ENCODE measurements around the gene ITGB8. TPM values are rescaled to one million over a fixed set of nuclear protein-coding genes. Genes with fewer than 3 reads are reported as not detected.

Gene ITGB8
- total RNA-seq, 1 donor from 2014 or later = 10.5 TPM

- FAIRE-seq = no peak
- no peak for TF ChIP-seq CTCF (IDR thresholded peaks at IDR 0.05; ENCODE audit: insufficient read depth, low read length, severe bottlenecking)
- no peak for DNase-seq (ENCODE audit: low read depth)
- Histone ChIP-seq H3K27me3 (ENCODE audit: control insufficient read depth, insufficient read depth, low read length) (no peaks in the 10 kb centered on the region), H3K36me3 (ENCODE audit: control insufficient read depth, insufficient read depth, low read length) (no peaks in the 10 kb centered on the region), H3K4me3 (ENCODE audit: low read depth, low read length) (no peak overlapping the region)
These were observed 93.8 kb downstream of the ITGB8 start for GRCh38 chr7:20424500-20424899.

- H3K27me3 ChIP-seq (ENCODE audit: control insufficient read depth, insufficient read depth, low read length) = peaks cover 2% of the 10 kb centered on the region
- H3K36me3 ChIP-seq (ENCODE audit: control insufficient read depth, insufficient read depth, low read length) = no peaks in the 10 kb centered on the region
- no peak overlapping the region for H3K4me3 ChIP-seq (ENCODE audit: low read depth, low read length)
- no peak for FAIRE-seq
- no peak for DNase-seq (ENCODE audit: low read depth)
- no peak for TF ChIP-seq CTCF (IDR thresholded peaks at IDR 0.05; ENCODE audit: insufficient read depth, low read length, severe bottlenecking)
These were observed 100.0 kb downstream of the ITGB8 start for GRCh38 chr7:20430664-20431063.

GRCh38 chr7:20431146-20431545 is 100.4 kb downstream of the ITGB8 start:
- H3K27me3 ChIP-seq (ENCODE audit: control insufficient read depth, insufficient read depth, low read length) = peaks cover 2% of the 10 kb centered on the region
- no peak for TF ChIP-seq CTCF (IDR thresholded peaks at IDR 0.05; ENCODE audit: insufficient read depth, low read length, severe bottlenecking)
- no peaks in the 10 kb centered on the region for H3K36me3 ChIP-seq (ENCODE audit: control insufficient read depth, insufficient read depth, low read length)
- FAIRE-seq (no peak), DNase-seq (ENCODE audit: low read depth) (no peak)
- no peak overlapping the region for H3K4me3 ChIP-seq (ENCODE audit: low read depth, low read length)

GRCh38 chr7:20432071-20432470 is 101.4 kb downstream of the ITGB8 start:
- Histone ChIP-seq H3K27me3 (ENCODE audit: control insufficient read depth, insufficient read depth, low read length) (peaks cover 2% of the 10 kb centered on the region), H3K36me3 (ENCODE audit: control insufficient read depth, insufficient read depth, low read length) (no peaks in the 10 kb centered on the region), H3K4me3 (ENCODE audit: low read depth, low read length) (no peak overlapping the region)
- no peak for FAIRE-seq
- DNase-seq (ENCODE audit: low read depth) = no peak
- no peak for TF ChIP-seq CTCF (IDR thresholded peaks at IDR 0.05; ENCODE audit: insufficient read depth, low read length, severe bottlenecking)

GRCh38 chr7:20435305-20435704 is 104.6 kb downstream of the ITGB8 start:
- Histone ChIP-seq H3K36me3 (ENCODE audit: control insufficient read depth, insufficient read depth, low read length) (no peaks in the 10 kb centered on the region), H3K4me3 (ENCODE audit: low read depth, low read length) (no peak overlapping the region), H3K27me3 (ENCODE audit: control insufficient read depth, insufficient read depth, low read length) (peaks cover 2% of the 10 kb centered on the region)
- TF ChIP-seq CTCF (IDR thresholded peaks at IDR 0.05; ENCODE audit: insufficient read depth, low read length, severe bottlenecking) = no peak
- FAIRE-seq (no peak), DNase-seq (ENCODE audit: low read depth) (no peak)

GRCh38 chr7:20438248-20438647 is 107.5 kb downstream of the ITGB8 start:
- FAIRE-seq (no peak), DNase-seq (ENCODE audit: low read depth) (no peak)
- Histone ChIP-seq H3K27me3 (ENCODE audit: control insufficient read depth, insufficient read depth, low read length) (no peaks in the 10 kb centered on the region), H3K36me3 (ENCODE audit: control insufficient read depth, insufficient read depth, low read length) (no peaks in the 10 kb centered on the region), H3K4me3 (ENCODE audit: low read depth, low read length) (no peak overlapping the region)
- TF ChIP-seq CTCF (IDR thresholded peaks at IDR 0.05; ENCODE audit: insufficient read depth, low read length, severe bottlenecking) = no peak
